ENCODE measurements around the gene ZNF512B.
"Not testable (repeated sequence)": the region's sequence is repeated elsewhere in the genome, so short reads cannot be mapped to it uniquely, and the experiment has no call there.

ZNF512B gene

GRCh38 chr20:63942250-63942951 is 27.3 kb downstream of the ZNF512B start:
- peak; percentile 49 for DNase-seq
- in situ Hi-C loops (cut with MboI; ENCODE audit: low pct_unique_long_range_greater_than_20kb, low sequenced_read_pairs) = no loop called here

- in situ Hi-C loops (cut with MboI; ENCODE audit: low pct_unique_long_range_greater_than_20kb, low sequenced_read_pairs) = no loop called here
- peak; percentile 71 for DNase-seq
Observed at GRCh38 chr20:63941282-63942081, 28.2 kb downstream of the ZNF512B start.

GRCh38 chr20:63940472-63941266 is 29.1 kb downstream of the ZNF512B start:
- no peak for DNase-seq
- in situ Hi-C loops (cut with MboI; ENCODE audit: low pct_unique_long_range_greater_than_20kb, low sequenced_read_pairs) = no loop called here

- in situ Hi-C loops (cut with MboI; ENCODE audit: low pct_unique_long_range_greater_than_20kb, low sequenced_read_pairs) = no loop called here
- DNase-seq = no peak
Observed at GRCh38 chr20:63940071-63940471, 29.7 kb downstream of the ZNF512B start.

- in situ Hi-C loops (cut with MboI; ENCODE audit: low pct_unique_long_range_greater_than_20kb, low sequenced_read_pairs) = no loop called here
- no peak for DNase-seq
Observed at GRCh38 chr20:63939061-63939935, 30.4 kb downstream of the ZNF512B start.

- in situ Hi-C loops (cut with MboI; ENCODE audit: low pct_unique_long_range_greater_than_20kb, low sequenced_read_pairs) = no loop called here
- DNase-seq = no peak
Observed at GRCh38 chr20:63937596-63937995, 32.1 kb downstream of the ZNF512B start.

GRCh38 chr20:63935447-63935846 is 34.3 kb downstream of the ZNF512B start:
- DNase-seq = no peak
- in situ Hi-C loops (cut with MboI; ENCODE audit: low pct_unique_long_range_greater_than_20kb, low sequenced_read_pairs) = no loop called here

- DNase-seq = no peak
- in situ Hi-C loops (cut with MboI; ENCODE audit: low pct_unique_long_range_greater_than_20kb, low sequenced_read_pairs) = no loop called here
Observed at GRCh38 chr20:63934271-63935068, 35.3 kb downstream of the ZNF512B start.

GRCh38 chr20:63933646-63934045 is 36.1 kb downstream of the ZNF512B start:
- no peak for DNase-seq
- in situ Hi-C loops (cut with MboI; ENCODE audit: low pct_unique_long_range_greater_than_20kb, low sequenced_read_pairs) = no loop called here

- in situ Hi-C loops (cut with MboI; ENCODE audit: low pct_unique_long_range_greater_than_20kb, low sequenced_read_pairs) = no loop called here
- DNase-seq = no peak
Observed at GRCh38 chr20:63932606-63933160, 37.0 kb downstream of the ZNF512B start.

GRCh38 chr20:63931735-63932134 is 38.0 kb downstream of the ZNF512B start:
- DNase-seq = no peak
- in situ Hi-C loops (cut with MboI; ENCODE audit: low pct_unique_long_range_greater_than_20kb, low sequenced_read_pairs) = no loop called here

- no peak for DNase-seq
- in situ Hi-C loops (cut with MboI; ENCODE audit: low pct_unique_long_range_greater_than_20kb, low sequenced_read_pairs) = no loop called here
Observed at GRCh38 chr20:63930971-63931553, 38.7 kb downstream of the ZNF512B start.

GRCh38 chr20:63929473-63929883 is 40.3 kb downstream of the ZNF512B start:
- DNase-seq; in situ Hi-C loops (cut with MboI; ENCODE audit: low pct_unique_long_range_greater_than_20kb, low sequenced_read_pairs): not testable (repeated sequence)

GRCh38 chr20:63929071-63929470 is 40.7 kb downstream of the ZNF512B start:
- in situ Hi-C loops (cut with MboI; ENCODE audit: low pct_unique_long_range_greater_than_20kb, low sequenced_read_pairs) = no loop called here
- DNase-seq = no peak

- DNase-seq = no peak
- in situ Hi-C loops (cut with MboI; ENCODE audit: low pct_unique_long_range_greater_than_20kb, low sequenced_read_pairs) = no loop called here
Observed at GRCh38 chr20:63926298-63926697, 43.4 kb downstream of the ZNF512B start.

GRCh38 chr20:63924241-63924640 is 45.5 kb downstream of the ZNF512B start:
- in situ Hi-C loops (cut with MboI; ENCODE audit: low pct_unique_long_range_greater_than_20kb, low sequenced_read_pairs) = no loop called here
- peak; percentile 12 for DNase-seq

GRCh38 chr20:63923651-63924050 is 46.1 kb downstream of the ZNF512B start:
- in situ Hi-C loops (cut with MboI; ENCODE audit: low pct_unique_long_range_greater_than_20kb, low sequenced_read_pairs) = no loop called here
- DNase-seq = no peak

- no peak for DNase-seq
- in situ Hi-C loops (cut with MboI; ENCODE audit: low pct_unique_long_range_greater_than_20kb, low sequenced_read_pairs) = no loop called here
Observed at GRCh38 chr20:63920226-63920625, 49.5 kb downstream of the ZNF512B start.

Measured in KBM-7 (cell line).